ENCODE measurements around the gene MED26.

Gene MED26

GRCh38 chr19:16573925-16574324 is 54.1 kb downstream of the MED26 start:
- Histone ChIP-seq H3K27me3 (replicated peaks; ENCODE audit: insufficient read depth, low read length) (no peaks in the 10 kb centered on the region), H3K4me2 (ENCODE audit: low read depth, low read length) (peak overlapping the region; percentile 89; the same call in 1 of the 2 replicates), H3K4me3 (ENCODE audit: low read length) (peak overlapping the region; percentile 91; the same call in 1 of the 2 replicates), H3K36me3 (replicated peaks; ENCODE audit: insufficient read depth, low read length) (peaks cover 3% of the 10 kb centered on the region), H4K20me1 (ENCODE audit: insufficient read depth, low read length) (0 out of 2 replicates have a peak, but pooled peaks cover 5% of the 10 kb centered on the region), H3K79me2 (ENCODE audit: low read length) (peaks cover 96% of the 10 kb centered on the region), H3K9me2 (replicated peaks; ENCODE audit: insufficient read depth, low read length) (no peaks in the 10 kb centered on the region), H3K9ac (ENCODE audit: low read length) (peak overlapping the region; percentile 73), H3F3A (ENCODE audit: insufficient read depth, low read length) (peaks cover 14% of the 10 kb centered on the region), H3K27ac (ENCODE audit: low read length) (peak overlapping the region; percentile 13; the same call in 1 of the 2 replicates), H3K9me3 (replicated peaks; ENCODE audit: insufficient read depth, low read length) (no peaks in the 10 kb centered on the region), H3K4me1 (ENCODE audit: low read length) (peaks cover 16% of the 10 kb centered on the region), H2AFZ (ENCODE audit: low read length) (no peak overlapping the region)
- TF ChIP-seq, protein P1, sequence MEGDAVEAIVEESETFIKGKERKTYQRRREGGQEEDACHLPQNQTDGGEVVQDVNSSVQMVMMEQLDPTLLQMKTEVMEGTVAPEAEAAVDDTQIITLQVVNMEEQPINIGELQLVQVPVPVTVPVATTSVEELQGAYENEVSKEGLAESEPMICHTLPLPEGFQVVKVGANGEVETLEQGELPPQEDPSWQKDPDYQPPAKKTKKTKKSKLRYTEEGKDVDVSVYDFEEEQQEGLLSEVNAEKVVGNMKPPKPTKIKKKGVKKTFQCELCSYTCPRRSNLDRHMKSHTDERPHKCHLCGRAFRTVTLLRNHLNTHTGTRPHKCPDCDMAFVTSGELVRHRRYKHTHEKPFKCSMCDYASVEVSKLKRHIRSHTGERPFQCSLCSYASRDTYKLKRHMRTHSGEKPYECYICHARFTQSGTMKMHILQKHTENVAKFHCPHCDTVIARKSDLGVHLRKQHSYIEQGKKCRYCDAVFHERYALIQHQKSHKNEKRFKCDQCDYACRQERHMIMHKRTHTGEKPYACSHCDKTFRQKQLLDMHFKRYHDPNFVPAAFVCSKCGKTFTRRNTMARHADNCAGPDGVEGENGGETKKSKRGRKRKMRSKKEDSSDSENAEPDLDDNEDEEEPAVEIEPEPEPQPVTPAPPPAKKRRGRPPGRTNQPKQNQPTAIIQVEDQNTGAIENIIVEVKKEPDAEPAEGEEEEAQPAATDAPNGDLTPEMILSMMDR (IDR thresholded peaks at IDR 0.05; ENCODE audit: low read length): no peak
- no peak for TF ChIP-seq EZH2 (optimal IDR thresholded peaks at IDR 0.05; ENCODE audit: low read depth, low read length)
- no peak for TF ChIP-seq EZH2phosphoT487 (IDR thresholded peaks at IDR 0.05; ENCODE audit: low read length)
- no peak for DNase-seq

DNA sequence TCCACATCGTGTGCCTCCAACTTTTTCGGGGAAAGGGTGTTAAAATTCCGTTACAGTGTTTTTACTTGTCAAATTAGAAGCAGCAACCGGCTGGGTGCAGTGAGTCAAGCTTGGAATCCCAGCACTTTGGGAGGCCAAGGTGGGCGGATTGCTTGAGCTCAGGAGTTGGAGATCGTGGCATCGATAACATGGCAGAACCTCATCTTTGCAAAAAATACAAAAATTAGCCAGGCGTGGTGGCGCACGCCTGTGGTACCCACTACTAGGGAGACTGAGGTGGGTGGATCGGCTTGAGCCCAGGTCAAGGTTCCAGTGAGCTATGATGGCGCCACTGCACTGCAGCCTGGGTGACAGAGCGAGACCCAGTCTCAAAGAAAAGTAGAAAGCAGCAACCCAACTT is 54.7 kb downstream of the MED26 start:
- peak overlapping the region; percentile 73; the same call in 1 of the 2 replicates for H3K9ac ChIP-seq (ENCODE audit: low read length)
- H3K4me1 ChIP-seq (ENCODE audit: low read length): peaks cover 16% of the 10 kb centered on the region
- H3K9me2 ChIP-seq (replicated peaks; ENCODE audit: insufficient read depth, low read length): no peaks in the 10 kb centered on the region
- H3F3A ChIP-seq (ENCODE audit: insufficient read depth, low read length): peaks cover 14% of the 10 kb centered on the region
- no peak for TF ChIP-seq EZH2phosphoT487 (IDR thresholded peaks at IDR 0.05; ENCODE audit: low read length)
- no peak for TF ChIP-seq EZH2 (optimal IDR thresholded peaks at IDR 0.05; ENCODE audit: low read depth, low read length)
- TF ChIP-seq, protein P1 (IDR thresholded peaks at IDR 0.05; ENCODE audit: low read length): no peak
- H3K79me2 ChIP-seq (ENCODE audit: low read length): peaks cover 96% of the 10 kb centered on the region
- H3K27me3 ChIP-seq (replicated peaks; ENCODE audit: insufficient read depth, low read length): no peaks in the 10 kb centered on the region
- H3K4me3 ChIP-seq (ENCODE audit: low read length): peak overlapping the region; percentile 91
- 0 out of 2 replicates have a peak, but pooled peaks cover 5% of the 10 kb centered on the region for H4K20me1 ChIP-seq (ENCODE audit: insufficient read depth, low read length)
- peak overlapping the region; percentile 89 for H3K4me2 ChIP-seq (ENCODE audit: low read depth, low read length)
- no peak overlapping the region for H2AFZ ChIP-seq (ENCODE audit: low read length)
- peaks cover 3% of the 10 kb centered on the region for H3K36me3 ChIP-seq (replicated peaks; ENCODE audit: insufficient read depth, low read length)
- DNase-seq: no peak
- H3K9me3 ChIP-seq (replicated peaks; ENCODE audit: insufficient read depth, low read length): no peaks in the 10 kb centered on the region
- peak overlapping the region; percentile 51; the same call in 1 of the 2 replicates for H3K27ac ChIP-seq (ENCODE audit: low read length)

DNA sequence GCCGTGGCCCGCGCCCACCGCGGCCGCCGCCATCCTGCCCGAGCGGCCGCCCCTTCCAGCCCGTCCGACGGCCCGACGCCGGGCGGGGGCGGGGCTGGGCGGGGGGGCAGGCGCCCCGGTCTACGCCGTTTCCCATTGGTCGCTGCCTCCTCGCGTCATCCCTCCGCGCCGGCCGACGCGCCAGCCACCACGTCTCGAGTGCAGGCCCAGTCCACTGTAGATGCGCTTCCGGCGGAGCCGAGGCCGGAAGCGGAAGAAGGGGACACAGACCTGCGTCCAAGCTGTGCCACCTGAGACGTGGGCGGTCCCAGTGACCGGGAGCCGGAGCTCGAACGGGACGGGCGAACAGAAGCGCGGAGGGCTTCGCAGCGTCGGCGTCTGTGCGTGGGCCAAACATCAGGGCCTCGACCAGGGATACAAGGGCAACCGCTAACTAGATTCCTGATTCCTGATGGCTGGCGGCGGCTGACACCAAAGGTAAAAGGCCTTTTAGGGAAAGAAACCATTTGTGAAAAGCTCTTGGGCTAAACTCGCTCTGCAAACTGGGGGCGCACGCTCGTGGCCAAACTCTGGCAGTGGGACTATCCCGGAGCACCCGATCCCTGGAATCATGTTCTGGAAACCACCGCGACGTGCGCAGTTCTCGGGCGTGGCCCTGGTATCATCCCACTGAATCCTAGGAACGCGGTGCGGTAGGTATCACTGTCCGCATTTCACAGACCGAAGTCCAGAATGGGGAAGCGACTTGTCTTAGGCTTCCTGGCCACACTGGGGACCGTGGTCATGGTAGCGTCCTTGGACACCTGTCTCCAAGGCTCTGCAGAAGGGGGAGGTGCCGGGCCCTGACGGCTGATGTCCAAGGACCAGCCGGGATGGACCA is 55.4 kb downstream of the MED26 start, which contains the start of gene SLC35E1:
Gene SLC35E1, minus strand, starts transcription at position 84 of the 880 bp plus-strand sequence. Its CDS starts 51 bp downstream, at position 33.
- Histone ChIP-seq H3K4me2 (ENCODE audit: low read depth, low read length) (peak within 1 kb of the TSS; percentile 99), H3K79me2 (ENCODE audit: low read length) (peaks cover 96% of the 10 kb centered on the region), H3K4me3 (ENCODE audit: low read length) (peak within 1 kb of the TSS; percentile 91), H3F3A (ENCODE audit: insufficient read depth, low read length) (peaks cover 18% of the 10 kb centered on the region), H3K9me3 (replicated peaks; ENCODE audit: insufficient read depth, low read length) (no peaks in the 10 kb centered on the region), H3K36me3 (replicated peaks; ENCODE audit: insufficient read depth, low read length) (peaks cover 3% of the 10 kb centered on the region; the same call in 1 of the 2 replicates), H3K27ac (ENCODE audit: low read length) (peak within 1 kb of the TSS; percentile 51; the same call in 1 of the 2 replicates), H3K9me2 (replicated peaks; ENCODE audit: insufficient read depth, low read length) (no peaks in the 10 kb centered on the region), H3K9ac (ENCODE audit: low read length) (peak within 1 kb of the TSS; percentile 83), H3K4me1 (ENCODE audit: low read length) (peaks cover 16% of the 10 kb centered on the region), H2AFZ (ENCODE audit: low read length) (peak within 1 kb of the TSS; percentile 12; the same call in 1 of the 2 replicates), H4K20me1 (ENCODE audit: insufficient read depth, low read length) (0 out of 2 replicates have a peak, but pooled peaks cover 5% of the 10 kb centered on the region), H3K27me3 (replicated peaks; ENCODE audit: insufficient read depth, low read length) (no peaks in the 10 kb centered on the region)
- TF ChIP-seq, protein P1 (IDR thresholded peaks at IDR 0.05; ENCODE audit: low read length): no peak
- TF ChIP-seq EZH2 (optimal IDR thresholded peaks at IDR 0.05; ENCODE audit: low read depth, low read length) (no peak), EZH2phosphoT487 (IDR thresholded peaks at IDR 0.05; ENCODE audit: low read length) (no peak)
- peak; percentile 98 for DNase-seq
